Measurements from ENCODE around the gene CHST11. TPM values are rescaled to one million over a fixed set of nuclear protein-coding genes. Genes with fewer than 3 reads are reported as not detected.
A peak's percentile ranks its signal among the peaks of the same experiment; 100 is the strongest.

The CHST11 gene
- total and polyA plus RNA-seq, 9 of the 15 experiments (the other 6 are each of a cell fraction or from before 2014, with no cell fraction given), result 2.3 to 38.7 (median 15.0) TPM

DNA sequence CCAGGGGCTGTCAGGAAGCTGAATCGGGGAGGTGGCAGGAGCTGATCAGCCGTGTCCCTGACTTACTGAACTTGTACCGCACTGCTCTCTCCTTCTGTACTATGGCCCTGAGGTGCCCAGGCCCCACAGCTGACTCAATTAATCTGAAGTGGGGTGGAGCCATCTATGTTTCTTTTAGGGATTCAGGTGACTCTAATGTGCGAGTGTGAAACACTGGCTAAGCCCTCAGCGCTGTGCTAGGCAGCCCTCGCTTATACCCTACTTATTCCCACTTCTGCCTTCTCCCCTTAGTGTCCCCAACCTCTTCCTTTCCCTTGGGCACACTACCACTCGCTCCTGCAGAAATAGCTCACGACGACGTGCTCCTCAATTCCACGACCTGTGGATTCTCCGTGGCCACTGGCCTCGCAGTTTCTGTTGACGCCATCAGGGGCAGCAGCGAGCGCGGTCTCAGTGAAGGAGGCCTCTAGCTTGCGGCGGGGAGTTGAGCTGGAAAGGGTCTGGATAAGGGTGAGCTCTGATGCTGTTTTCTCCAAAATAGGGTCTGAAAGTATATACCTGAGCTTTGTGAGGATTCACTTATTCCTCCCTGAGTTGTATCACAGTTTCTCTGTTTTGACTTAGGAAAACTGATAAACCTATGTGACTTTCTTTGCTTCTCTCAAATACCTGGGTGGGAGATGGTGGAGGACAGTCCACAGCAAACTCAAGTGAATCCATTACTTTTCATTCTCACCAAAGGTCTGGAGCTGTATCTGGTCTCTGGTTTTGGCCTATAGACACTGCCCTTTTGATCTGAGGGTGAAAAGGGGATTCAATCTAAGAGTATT lies 333.8 kb downstream of the CHST11 start (continued):
- TF ChIP-seq, protein P1, sequence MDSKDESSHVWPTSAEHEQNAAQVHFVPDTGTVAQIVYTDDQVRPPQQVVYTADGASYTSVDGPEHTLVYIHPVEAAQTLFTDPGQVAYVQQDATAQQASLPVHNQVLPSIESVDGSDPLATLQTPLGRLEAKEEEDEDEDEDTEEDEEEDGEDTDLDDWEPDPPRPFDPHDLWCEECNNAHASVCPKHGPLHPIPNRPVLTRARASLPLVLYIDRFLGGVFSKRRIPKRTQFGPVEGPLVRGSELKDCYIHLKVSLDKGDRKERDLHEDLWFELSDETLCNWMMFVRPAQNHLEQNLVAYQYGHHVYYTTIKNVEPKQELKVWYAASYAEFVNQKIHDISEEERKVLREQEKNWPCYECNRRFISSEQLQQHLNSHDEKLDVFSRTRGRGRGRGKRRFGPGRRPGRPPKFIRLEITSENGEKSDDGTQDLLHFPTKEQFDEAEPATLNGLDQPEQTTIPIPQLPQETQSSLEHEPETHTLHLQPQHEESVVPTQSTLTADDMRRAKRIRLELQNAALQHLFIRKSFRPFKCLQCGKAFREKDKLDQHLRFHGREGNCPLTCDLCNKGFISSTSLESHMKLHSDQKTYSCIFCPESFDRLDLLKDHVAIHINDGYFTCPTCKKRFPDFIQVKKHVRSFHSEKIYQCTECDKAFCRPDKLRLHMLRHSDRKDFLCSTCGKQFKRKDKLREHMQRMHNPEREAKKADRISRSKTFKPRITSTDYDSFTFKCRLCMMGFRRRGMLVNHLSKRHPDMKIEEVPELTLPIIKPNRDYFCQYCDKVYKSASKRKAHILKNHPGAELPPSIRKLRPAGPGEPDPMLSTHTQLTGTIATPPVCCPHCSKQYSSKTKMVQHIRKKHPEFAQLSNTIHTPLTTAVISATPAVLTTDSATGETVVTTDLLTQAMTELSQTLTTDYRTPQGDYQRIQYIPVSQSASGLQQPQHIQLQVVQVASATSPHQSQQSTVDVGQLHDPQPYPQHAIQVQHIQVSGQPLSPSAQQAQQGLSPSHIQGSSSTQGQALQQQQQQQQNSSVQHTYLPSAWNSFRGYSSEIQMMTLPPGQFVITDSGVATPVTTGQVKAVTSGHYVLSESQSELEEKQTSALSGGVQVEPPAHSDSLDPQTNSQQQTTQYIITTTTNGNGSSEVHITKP (IDR thresholded peaks at IDR 0.05; ENCODE audit: partially characterized antibody), result peak; percentile 12
- TF ChIP-seq, protein P2, sequence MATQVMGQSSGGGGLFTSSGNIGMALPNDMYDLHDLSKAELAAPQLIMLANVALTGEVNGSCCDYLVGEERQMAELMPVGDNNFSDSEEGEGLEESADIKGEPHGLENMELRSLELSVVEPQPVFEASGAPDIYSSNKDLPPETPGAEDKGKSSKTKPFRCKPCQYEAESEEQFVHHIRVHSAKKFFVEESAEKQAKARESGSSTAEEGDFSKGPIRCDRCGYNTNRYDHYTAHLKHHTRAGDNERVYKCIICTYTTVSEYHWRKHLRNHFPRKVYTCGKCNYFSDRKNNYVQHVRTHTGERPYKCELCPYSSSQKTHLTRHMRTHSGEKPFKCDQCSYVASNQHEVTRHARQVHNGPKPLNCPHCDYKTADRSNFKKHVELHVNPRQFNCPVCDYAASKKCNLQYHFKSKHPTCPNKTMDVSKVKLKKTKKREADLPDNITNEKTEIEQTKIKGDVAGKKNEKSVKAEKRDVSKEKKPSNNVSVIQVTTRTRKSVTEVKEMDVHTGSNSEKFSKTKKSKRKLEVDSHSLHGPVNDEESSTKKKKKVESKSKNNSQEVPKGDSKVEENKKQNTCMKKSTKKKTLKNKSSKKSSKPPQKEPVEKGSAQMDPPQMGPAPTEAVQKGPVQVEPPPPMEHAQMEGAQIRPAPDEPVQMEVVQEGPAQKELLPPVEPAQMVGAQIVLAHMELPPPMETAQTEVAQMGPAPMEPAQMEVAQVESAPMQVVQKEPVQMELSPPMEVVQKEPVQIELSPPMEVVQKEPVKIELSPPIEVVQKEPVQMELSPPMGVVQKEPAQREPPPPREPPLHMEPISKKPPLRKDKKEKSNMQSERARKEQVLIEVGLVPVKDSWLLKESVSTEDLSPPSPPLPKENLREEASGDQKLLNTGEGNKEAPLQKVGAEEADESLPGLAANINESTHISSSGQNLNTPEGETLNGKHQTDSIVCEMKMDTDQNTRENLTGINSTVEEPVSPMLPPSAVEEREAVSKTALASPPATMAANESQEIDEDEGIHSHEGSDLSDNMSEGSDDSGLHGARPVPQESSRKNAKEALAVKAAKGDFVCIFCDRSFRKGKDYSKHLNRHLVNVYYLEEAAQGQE (IDR thresholded peaks at IDR 0.05; ENCODE audit: borderline replicate concordance), result peak; percentile 24; the same call in 1 of the 2 replicates
- TF ChIP-seq, protein P2 (CRISPR knock-in tag; IDR thresholded peaks at IDR 0.05; ENCODE audit: low read depth), result no peak
- peak; percentile 64 for TF ChIP-seq CREM (IDR thresholded peaks at IDR 0.05; ENCODE audit: low read depth)
